Epithelial cell of prostate (primary cell): ENCODE measurements around the gene PAK1.
A peak's percentile ranks its signal among the peaks of the same experiment; 100 is the strongest.

ENCODE experiments used
- DNase-seq: peaks from one replicate; pipeline ENCODE4 v3.0.0-alpha.2; 2011; ENCODE audit warnings: low read depth, low spot score
- H3K27ac ChIP-seq: fragments of 450-650 bp; 2 replicates; pipeline ENCODE4 v1.5.1; 2017; ENCODE audit warnings: mild to moderate bottlenecking

Gene PAK1

GRCh38 chr11:77322926-77323590 is 150.8 kb downstream of the PAK1 start:
- no peak for DNase-seq
- H3K27ac ChIP-seq = no peak overlapping the region

GRCh38 chr11:77322506-77322905 is 151.4 kb downstream of the PAK1 start:
- no peak for DNase-seq

GRCh38 chr11:77320351-77320750 is 153.5 kb downstream of the PAK1 start:
- no peak for DNase-seq
- no peak overlapping the region for H3K27ac ChIP-seq

More at GRCh38 chr11:77322506-77322905, 151.4 kb downstream of the PAK1 start:
- H3K27ac ChIP-seq = no peak overlapping the region

- H3K27ac ChIP-seq = no peak overlapping the region
- no peak for DNase-seq
These were observed 155.3 kb downstream of the PAK1 start for GRCh38 chr11:77318600-77318999.

- no peak overlapping the region for H3K27ac ChIP-seq
- no peak for DNase-seq
These were observed 157.1 kb downstream of the PAK1 start for GRCh38 chr11:77316733-77317342.

- H3K27ac ChIP-seq = no peak overlapping the region
- no peak for DNase-seq
These were observed 161.8 kb downstream of the PAK1 start for GRCh38 chr11:77312107-77312506.

- no peak for DNase-seq
- no peak overlapping the region for H3K27ac ChIP-seq
These were observed 162.2 kb downstream of the PAK1 start for GRCh38 chr11:77311701-77312100.

- no peak overlapping the region for H3K27ac ChIP-seq
- no peak for DNase-seq
These were observed 163.2 kb downstream of the PAK1 start for GRCh38 chr11:77310721-77311120.

- DNase-seq = no peak
- no peak overlapping the region for H3K27ac ChIP-seq
These were observed 164.4 kb downstream of the PAK1 start for GRCh38 chr11:77309401-77310085.

- no peak for DNase-seq
- H3K27ac ChIP-seq = no peak overlapping the region
These were observed 165.1 kb downstream of the PAK1 start for GRCh38 chr11:77308838-77309237.

- no peak overlapping the region for H3K27ac ChIP-seq
- DNase-seq = no peak
These were observed 170.6 kb downstream of the PAK1 start for GRCh38 chr11:77303328-77303727.

- H3K27ac ChIP-seq = no peak overlapping the region
- DNase-seq = no peak
These were observed 171.1 kb downstream of the PAK1 start for GRCh38 chr11:77302752-77303151.

GRCh38 chr11:77301510-77301909 is 172.4 kb downstream of the PAK1 start, which contains the start of gene GDPD4:
GDPD4 (minus strand) TSS chr11:77301686; CDS start chr11:77285137, 16,549 bp downstream.
- H3K27ac ChIP-seq = peak within 1 kb of the TSS; percentile 94
- no peak for DNase-seq

- no peak for DNase-seq
- peak overlapping the region; percentile 94 for H3K27ac ChIP-seq
These were observed 173.2 kb downstream of the PAK1 start for GRCh38 chr11:77300695-77301094.

- DNase-seq = peak; percentile 85
- peak overlapping the region; percentile 94 for H3K27ac ChIP-seq
These were observed 173.9 kb downstream of the PAK1 start for GRCh38 chr11:77300028-77300427.

GRCh38 chr11:77299528-77299993 is 174.3 kb downstream of the PAK1 start:
- H3K27ac ChIP-seq = peak overlapping the region; percentile 94
- peak; percentile 98 for DNase-seq

- no peak for DNase-seq
- no peak overlapping the region for H3K27ac ChIP-seq
These were observed 179.9 kb downstream of the PAK1 start for GRCh38 chr11:77294040-77294439.

- H3K27ac ChIP-seq = no peak overlapping the region
- no peak for DNase-seq
These were observed 184.2 kb downstream of the PAK1 start for GRCh38 chr11:77289737-77290136.

GRCh38 chr11:77287615-77288273 is 186.2 kb downstream of the PAK1 start:
- no peak for DNase-seq
- peak overlapping the region; percentile 42 for H3K27ac ChIP-seq

- peak overlapping the region; percentile 42 for H3K27ac ChIP-seq
- no peak for DNase-seq
These were observed 186.8 kb downstream of the PAK1 start for GRCh38 chr11:77287136-77287535.
